HS-27A (cell line): ENCODE data around the gene CDC5L.

Experiments
- DNase-seq: peaks from one replicate; pipeline ENCODE4 v3.0.0-alpha.2; 2012; ENCODE audit warnings: low read depth, missing footprints

Gene CDC5L

GRCh38 chr6:44373787-44374186 is 13.7 kb upstream of the CDC5L start:
- no peak for DNase-seq

- no peak for DNase-seq
These were observed 12.4 kb upstream of the CDC5L start for GRCh38 chr6:44375071-44375470.

- DNase-seq: no peak
These were observed 10.0 kb upstream of the CDC5L start for GRCh38 chr6:44377484-44377883.

- DNase-seq: no peak
These were observed 9.5 kb upstream of the CDC5L start for GRCh38 chr6:44377971-44378370.

DNA sequence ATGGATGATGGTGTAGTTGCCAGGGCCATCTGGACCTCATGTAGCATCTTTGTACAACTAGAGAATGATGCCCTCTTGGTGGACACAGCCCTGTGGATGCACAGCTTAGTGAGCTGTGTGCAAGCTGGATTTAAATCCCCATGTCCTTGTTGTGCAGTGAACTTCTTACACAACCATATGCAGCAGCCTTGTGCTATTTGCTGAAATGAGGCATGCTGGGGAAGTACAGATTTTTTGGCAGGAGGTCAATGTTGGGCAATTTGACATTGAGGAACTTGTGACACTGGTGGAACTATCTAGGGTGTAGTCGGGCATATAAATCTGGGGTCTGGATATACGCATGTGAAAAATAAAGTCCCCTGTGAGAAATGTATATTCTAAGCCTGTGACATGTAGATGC is 5.8 kb upstream of the CDC5L start:
- no peak for DNase-seq

DNA sequence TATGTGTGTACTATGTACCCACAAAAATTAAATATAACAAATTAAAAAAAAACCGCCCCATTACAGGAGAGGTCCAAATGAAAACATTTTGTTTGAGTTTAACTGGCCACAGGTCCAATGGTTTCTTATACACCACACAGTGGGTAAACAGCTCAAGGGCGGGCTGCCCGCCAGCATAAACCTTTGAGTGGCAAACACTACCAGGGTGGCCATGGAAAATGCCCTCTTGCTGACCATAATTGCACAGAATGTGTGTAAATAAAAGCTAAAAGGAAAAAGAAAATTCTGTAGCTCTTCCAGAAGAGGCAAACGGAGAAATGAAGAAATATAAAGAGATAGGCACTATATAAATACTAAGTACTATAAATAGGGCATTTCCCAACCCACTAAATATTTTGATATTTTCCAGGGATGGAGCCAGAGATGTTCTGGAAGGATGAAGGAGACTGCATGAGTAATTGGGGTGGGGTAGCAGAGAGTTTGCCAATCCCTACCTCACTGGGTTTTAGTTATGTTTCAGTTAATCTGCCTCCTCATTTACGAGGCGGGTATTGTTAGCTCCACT is 1.1 kb upstream of the CDC5L start:
- DNase-seq: no peak

DNA sequence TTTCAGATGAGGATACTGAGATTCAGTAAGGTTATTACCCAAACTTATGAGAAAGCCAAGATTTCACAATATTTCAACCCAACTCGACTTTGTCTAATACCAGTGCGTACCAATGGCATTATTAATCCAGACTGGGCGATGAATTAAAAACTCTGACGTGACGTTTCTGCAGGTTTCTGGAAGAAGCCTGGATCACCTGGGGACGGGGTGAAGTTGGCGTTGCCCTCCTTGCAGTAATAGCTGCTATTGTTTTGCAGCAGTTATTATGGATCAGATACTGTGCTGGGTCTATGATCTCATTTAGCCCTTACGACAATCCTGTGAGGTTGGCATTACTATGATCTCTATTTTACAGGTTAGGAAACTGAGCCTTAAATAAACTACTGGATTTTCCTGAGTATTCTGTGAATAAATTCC is 569 bp upstream of the CDC5L start:
- no peak for DNase-seq

- DNase-seq: peak; percentile 8
These were observed 605 bp downstream of the CDC5L start for GRCh38 chr6:44388135-44388487.

DNA sequence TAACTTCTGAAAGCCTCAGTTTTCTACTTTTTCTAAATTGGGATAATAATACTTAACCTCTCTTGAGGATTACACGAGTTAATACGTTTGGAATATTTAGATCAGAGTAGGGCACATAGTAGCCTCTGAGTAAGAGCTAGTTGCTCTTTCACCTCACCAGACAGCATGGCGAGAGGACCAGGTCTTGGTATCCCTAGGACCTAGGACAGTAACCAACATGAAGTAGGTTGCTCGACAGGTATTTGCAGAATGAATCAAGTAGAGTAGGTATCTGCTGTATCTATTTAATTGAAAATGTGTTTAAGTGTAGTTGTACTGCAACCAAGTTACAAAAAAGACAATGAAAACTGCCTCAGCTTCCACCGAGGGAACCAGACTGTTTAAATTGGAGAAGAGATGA is 1.4 kb downstream of the CDC5L start:
- DNase-seq: no peak

DNA sequence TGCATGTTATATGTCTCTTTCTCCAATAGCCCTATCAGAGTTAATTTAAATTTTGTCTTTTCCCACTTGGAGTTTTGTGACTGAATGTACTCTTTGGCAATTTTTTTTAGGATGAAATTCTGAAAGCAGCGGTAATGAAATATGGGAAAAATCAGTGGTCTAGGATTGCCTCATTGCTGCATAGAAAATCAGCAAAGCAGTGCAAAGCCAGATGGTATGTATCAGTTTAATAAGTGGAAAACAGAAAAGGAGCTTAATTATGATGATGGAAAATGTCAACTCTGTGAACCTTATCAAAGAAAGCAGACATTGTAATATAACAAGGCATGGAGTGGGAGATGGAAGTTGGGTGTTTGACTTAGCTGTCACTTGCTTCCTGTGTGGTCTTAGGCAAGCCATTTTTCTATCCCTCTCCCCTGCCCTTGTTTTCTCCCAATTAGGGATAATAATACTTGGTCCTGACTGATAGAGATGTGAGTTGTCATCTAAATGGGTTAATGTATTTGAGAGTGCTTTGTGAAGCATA is 2.7 kb downstream of the CDC5L start:
- no peak for DNase-seq

DNA sequence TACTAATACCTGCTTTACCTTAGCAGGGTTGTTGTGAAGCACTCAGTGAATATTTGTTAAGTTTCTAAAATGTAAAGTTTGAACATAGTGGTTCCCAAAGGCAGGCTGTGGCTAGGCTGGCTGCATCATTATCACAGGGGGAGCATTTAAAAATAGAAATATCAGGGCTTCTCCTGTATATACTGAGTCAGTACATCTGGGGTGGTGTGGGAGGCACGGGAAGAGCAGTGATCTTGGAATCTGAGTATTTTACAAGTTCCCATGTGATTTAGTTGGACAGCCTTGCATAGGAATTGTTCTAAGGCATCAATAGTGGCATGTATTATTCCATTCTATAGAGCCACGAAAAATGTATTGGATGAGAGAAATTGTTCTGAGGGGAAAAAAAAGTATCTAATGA is 8.0 kb downstream of the CDC5L start:
- no peak for DNase-seq

DNA sequence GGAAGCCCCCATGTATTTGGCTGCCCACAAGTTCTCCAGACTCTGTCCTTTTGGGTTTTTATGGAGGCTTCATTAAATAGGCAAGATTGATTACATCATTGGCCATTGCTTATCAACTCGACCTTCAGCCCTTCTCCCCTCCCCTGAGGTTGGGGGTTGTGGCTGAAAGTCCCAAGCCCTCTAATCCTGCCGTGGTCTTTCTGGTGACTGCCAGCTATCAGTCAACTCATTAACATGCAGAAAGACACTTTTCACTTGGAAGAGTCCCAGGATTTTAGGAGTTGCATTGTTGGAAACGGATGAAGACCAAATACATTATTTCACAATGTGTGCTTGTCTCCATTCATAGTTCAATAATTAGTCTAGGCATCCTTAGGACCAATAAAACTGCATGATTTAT is 9.5 kb downstream of the CDC5L start:
- no peak for DNase-seq

DNA sequence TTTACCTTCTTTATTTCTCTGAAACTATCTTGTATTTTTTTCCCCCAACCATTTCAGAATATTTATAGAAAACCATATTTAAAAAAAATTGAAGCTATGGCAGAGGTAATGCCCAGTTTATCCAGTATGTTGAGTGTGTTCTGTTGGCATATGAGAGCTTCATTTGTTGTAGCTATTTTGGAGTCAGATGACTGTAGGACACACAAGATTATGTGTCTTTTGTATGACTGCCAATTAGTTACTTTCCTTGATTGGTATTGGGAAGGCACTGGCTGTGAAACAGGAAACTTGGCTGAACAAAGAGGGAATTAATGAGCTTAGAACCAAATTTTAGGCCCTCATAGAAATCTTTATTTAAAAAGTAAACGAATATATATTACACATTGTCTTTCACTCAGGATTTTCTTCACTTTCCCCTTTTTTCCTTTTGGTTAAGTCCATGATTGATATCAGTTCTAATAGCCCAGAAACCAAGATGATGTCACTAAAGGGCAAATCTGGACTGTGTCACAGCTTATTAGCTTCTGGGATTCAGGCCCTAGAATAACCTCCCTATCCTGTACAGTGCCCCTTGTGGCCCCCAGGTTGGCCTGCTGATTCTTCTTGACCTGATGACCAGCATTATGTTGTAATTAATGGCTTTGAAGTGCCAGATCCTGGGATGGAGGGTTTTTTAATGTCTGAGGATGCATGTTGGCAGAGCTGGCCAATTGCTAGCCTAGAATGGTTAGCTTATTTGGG is 10.1 kb downstream of the CDC5L start:
- DNase-seq: no peak

GRCh38 chr6:44399991-44400390 is 12.5 kb downstream of the CDC5L start:
- no peak for DNase-seq

DNA sequence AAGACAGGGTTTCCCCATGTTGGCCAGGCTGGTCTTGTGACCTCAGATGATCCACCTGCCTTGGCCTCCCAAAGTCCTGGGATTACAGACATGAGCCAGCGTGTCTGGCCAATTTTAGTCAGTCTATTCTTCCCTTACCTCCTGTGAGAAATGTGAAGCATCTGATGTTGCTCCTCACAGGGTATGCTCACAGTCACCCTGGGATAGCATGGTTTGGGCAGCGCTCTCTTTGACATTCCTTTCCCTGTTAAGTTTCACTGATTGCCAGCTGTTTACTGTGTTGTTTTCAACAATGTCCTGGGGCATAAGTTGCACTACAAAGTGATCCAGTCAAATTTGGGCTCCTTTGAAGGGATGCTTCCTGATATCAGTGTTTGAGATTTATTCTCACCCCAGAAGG is 13.1 kb downstream of the CDC5L start:
- DNase-seq: no peak

DNA sequence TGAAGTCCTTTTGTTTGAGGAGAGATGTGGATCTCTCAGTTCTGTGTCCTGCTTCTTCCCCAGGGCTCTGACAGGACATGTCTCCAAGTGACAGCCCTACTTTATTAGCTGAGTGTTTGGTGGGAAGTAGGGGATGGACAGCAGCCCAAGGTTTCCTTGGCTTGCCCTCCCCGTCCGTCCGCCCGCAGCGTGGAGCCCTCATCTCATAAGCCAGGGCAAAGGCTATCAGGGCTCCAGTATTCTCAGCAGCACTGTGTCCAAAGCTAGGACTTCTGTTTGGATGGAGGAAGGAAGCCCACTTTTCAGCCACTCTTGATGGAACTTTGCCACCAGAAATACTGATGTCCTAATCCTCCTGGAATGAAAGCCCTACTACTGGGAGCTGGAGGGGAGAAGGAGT is 13.6 kb downstream of the CDC5L start:
- no peak for DNase-seq

DNA sequence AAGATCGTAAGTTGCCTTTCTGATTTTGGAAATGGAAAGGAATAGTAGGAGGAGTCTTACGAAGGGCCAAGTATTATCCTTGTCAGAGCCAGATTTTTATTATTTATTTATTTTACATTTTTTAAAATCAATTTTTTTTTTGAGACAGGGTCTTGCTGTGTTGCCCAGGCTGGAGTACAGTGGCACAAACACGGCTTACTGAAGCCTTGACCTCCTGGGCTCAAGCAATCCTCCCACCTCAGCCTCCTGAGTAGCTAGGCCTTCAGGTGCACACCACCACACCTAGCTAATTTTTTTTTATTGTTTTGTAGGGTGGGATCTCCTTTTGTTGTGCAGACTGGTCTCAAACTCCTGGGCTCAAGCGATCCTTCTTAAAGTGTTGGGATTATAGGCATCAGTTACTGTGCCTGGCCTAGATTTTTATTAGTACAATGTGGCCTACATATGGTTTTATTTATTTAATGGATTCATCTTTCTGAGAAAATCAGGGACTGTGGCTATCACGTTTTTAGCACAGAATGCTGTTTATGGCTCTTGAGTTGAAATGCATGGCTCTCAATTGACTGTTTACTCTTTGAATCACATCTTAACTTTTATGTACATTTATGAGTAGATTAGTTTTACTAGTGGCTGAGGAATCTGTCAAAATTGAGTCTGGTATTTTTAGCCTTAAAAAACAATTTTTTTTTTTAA is 16.7 kb downstream of the CDC5L start:
- no peak for DNase-seq

DNA sequence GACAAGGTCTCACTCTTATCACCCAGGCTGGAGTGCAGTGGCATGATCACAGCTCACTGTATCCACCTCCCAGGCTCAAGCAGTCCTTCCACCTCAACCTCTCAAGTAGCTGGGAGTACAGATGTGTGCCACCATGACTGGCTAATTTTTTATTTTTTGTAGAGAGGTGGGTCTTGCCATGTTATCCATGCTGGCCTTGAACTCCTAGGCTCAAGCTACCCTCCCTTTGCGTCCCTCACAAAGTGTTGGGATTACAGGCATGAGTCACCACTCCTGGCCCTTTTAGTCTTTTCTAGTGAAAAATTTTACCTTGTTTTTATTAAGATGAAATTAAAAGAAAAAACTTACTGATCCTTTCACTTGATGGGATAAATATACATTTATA is 17.2 kb downstream of the CDC5L start:
- DNase-seq: no peak

DNA sequence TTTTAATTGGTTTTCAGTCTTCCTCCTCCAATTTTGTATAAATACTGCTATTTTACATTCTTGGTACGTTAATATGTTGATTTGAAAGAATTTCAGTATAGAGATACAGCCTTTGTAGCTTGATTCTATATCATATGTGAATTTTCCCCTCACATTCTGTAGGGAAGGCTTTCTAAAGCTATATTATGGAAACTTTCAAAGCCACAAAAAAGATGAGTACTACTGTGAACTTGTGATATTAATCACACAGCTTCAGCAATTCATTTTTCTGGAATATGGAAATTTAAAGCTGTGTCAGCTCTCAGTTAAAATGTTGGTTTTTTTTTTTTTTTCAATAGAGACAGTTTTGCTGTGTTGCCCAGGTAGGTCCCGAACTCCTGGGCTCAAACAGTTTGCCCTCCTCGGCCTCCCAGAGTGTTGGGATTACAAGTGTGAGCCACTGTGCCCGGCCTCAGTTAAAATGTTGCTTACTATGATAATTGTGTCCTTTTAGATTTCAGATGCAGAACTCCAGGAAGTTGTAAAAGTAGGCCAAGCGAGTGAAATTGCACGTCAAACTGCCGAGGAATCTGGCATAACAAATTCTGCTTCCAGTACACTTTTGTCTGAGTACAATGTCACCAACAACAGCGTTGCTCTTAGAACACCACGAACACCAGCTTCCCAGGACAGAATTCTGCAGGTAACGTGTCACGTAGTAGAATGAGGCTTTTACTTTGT is 20.6 kb downstream of the CDC5L start:
- no peak for DNase-seq

GRCh38 chr6:44409207-44409794 is 21.8 kb downstream of the CDC5L start:
- DNase-seq: no peak

DNA sequence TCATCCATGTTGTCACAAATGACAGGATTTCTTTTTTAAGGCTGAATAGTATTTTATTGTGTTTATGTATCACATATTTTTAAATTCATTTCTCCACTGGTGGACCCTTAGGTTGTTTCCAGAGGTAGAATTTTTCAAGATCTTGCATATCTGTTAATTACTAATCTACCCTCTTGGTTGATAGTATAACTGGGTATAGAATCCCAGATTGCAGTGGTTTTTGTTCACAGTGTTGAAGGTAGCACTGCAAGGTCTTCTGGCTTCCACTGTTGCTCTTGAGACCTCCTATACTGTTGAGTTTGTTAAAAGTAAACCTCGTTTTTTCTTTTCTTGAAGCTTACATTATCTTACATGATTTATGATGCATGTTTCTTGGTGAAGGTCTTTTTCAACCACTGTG is 22.9 kb downstream of the CDC5L start:
- no peak for DNase-seq

DNA sequence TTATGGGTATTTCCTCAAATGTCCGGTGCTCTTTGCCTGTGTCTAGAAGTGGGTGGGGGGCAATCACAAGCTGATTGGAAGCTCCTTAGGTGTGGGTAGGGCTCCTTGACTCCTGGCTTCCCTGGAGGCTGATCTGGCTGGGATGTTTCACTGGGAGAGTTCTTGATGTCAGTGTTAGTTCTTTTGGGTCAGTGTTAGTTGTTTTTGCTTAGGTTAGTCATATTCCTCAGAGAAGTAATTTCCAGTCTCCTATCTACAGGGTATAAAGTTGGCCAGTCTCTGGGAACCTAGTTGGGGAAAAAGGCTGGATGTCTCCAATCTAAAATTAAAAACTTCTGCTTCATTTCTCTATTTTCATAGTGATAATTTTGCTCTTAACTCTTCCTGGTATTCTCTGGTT is 23.6 kb downstream of the CDC5L start:
- DNase-seq: no peak
